HUES6 (cell line): ENCODE results near the gene JPH4.
A peak's percentile ranks its signal among the peaks of the same experiment; 100 is the strongest.

Experiments
- H3K27ac ChIP-seq: 2 replicates; pipeline ENCODE4 v1.7.0; 2013; ENCODE audit warnings: low read depth, mild to moderate bottlenecking, low read length, inconsistent platforms
- H3K27me3 ChIP-seq: 2 replicates; pipeline ENCODE4 v1.6.1; 2013; ENCODE audit warnings: low read length; ENCODE audit not compliant: control insufficient read depth, insufficient read depth
- H3K36me3 ChIP-seq: 2 replicates; pipeline ENCODE4 v1.6.1; 2013; ENCODE audit warnings: low read length; ENCODE audit not compliant: control insufficient read depth, insufficient read depth
- H3K4me1 ChIP-seq: 2 replicates; pipeline ENCODE4 v1.6.1; 2013; ENCODE audit warnings: low read length; ENCODE audit not compliant: control insufficient read depth, insufficient read depth
- H3K4me3 ChIP-seq: 2 replicates; pipeline ENCODE4 v1.5.1; 2013; ENCODE audit warnings: low read depth, low read length
- H3K9ac ChIP-seq: one replicate; pipeline ENCODE4 v1.6.1; 2013; ENCODE audit warnings: mild to moderate bottlenecking, low read length
- H3K9me3 ChIP-seq: 2 replicates; pipeline ENCODE4 v1.6.1; 2013; ENCODE audit warnings: low read depth, low read length; ENCODE audit not compliant: control insufficient read depth, insufficient read depth

JPH4 gene

GRCh38 chr14:23555533-23555881, 23.1 kb downstream of the JPH4 start:
- H3K36me3 ChIP-seq, result peaks cover 26% of the 10 kb centered on the region
- H3K4me3 ChIP-seq, result peak overlapping the region; percentile 86
- peak overlapping the region; percentile 92 for H3K9ac ChIP-seq
- H3K27me3 ChIP-seq, result no peaks in the 10 kb centered on the region; the same call in 1 of the 2 replicates
- no peaks in the 10 kb centered on the region for H3K9me3 ChIP-seq
- peak overlapping the region; percentile 95 for H3K27ac ChIP-seq
- H3K4me1 ChIP-seq, result peaks cover 18% of the 10 kb centered on the region

GRCh38 chr14:23551266-23552028, 27.1 kb downstream of the JPH4 start, which contains the start of gene ZFHX2:
Gene ZFHX2, minus strand, starts transcription at chr14:23551765. Its CDS starts 16,440 bp downstream, at chr14:23535325.
- Histone ChIP-seq H3K9ac (peak within 1 kb of the TSS; percentile 87), H3K4me3 (peak within 1 kb of the TSS; percentile 91), H3K4me1 (peaks cover 48% of the 10 kb centered on the region), H3K27ac (peak within 1 kb of the TSS; percentile 81; the same call in 1 of the 2 replicates), H3K9me3 (no peaks in the 10 kb centered on the region), H3K36me3 (no peaks in the 10 kb centered on the region), H3K27me3 (no peaks in the 10 kb centered on the region; the same call in 1 of the 2 replicates)

- Histone ChIP-seq H3K27me3 (no peaks in the 10 kb centered on the region; the same call in 1 of the 2 replicates), H3K4me1 (peaks cover 53% of the 10 kb centered on the region), H3K9me3 (no peaks in the 10 kb centered on the region), H3K36me3 (peaks cover 2% of the 10 kb centered on the region; the same call in 1 of the 2 replicates), H3K27ac (peak overlapping the region; percentile 81; the same call in 1 of the 2 replicates), H3K9ac (peak overlapping the region; percentile 87), H3K4me3 (peak overlapping the region; percentile 91)
These were observed 27.8 kb downstream of the JPH4 start for GRCh38 chr14:23550812-23551265.

GRCh38 chr14:23550131-23550811, 28.3 kb downstream of the JPH4 start:
- peaks cover 2% of the 10 kb centered on the region; the same call in 1 of the 2 replicates for H3K36me3 ChIP-seq
- H3K4me1 ChIP-seq, result peaks cover 57% of the 10 kb centered on the region
- H3K27ac ChIP-seq, result peak overlapping the region; percentile 81; the same call in 1 of the 2 replicates
- H3K27me3 ChIP-seq, result no peaks in the 10 kb centered on the region; the same call in 1 of the 2 replicates
- H3K9ac ChIP-seq, result peak overlapping the region; percentile 87
- H3K9me3 ChIP-seq, result no peaks in the 10 kb centered on the region
- peak overlapping the region; percentile 91 for H3K4me3 ChIP-seq

GRCh38 chr14:23548351-23549318, 30.0 kb downstream of the JPH4 start:
- Histone ChIP-seq H3K27me3 (no peaks in the 10 kb centered on the region; the same call in 1 of the 2 replicates), H3K9me3 (no peaks in the 10 kb centered on the region), H3K27ac (peak overlapping the region; percentile 24; the same call in 1 of the 2 replicates), H3K4me3 (peak overlapping the region; percentile 91), H3K9ac (peak overlapping the region; percentile 63), H3K36me3 (peaks cover 2% of the 10 kb centered on the region; the same call in 1 of the 2 replicates), H3K4me1 (peaks cover 68% of the 10 kb centered on the region)

GRCh38 chr14:23547924-23548323, 30.7 kb downstream of the JPH4 start:
- Histone ChIP-seq H3K4me3 (peak overlapping the region; percentile 91), H3K4me1 (peaks cover 71% of the 10 kb centered on the region), H3K9me3 (no peaks in the 10 kb centered on the region), H3K27me3 (no peaks in the 10 kb centered on the region; the same call in 1 of the 2 replicates), H3K27ac (peak overlapping the region; percentile 24; the same call in 1 of the 2 replicates), H3K36me3 (peaks cover 5% of the 10 kb centered on the region; the same call in 1 of the 2 replicates), H3K9ac (peak overlapping the region; percentile 63)

- no peak overlapping the region for H3K9ac ChIP-seq
- H3K27ac ChIP-seq, result no peak overlapping the region
- H3K4me1 ChIP-seq, result peaks cover 67% of the 10 kb centered on the region
- peaks cover 11% of the 10 kb centered on the region; the same call in 1 of the 2 replicates for H3K36me3 ChIP-seq
- no peaks in the 10 kb centered on the region for H3K9me3 ChIP-seq
- H3K27me3 ChIP-seq, result no peaks in the 10 kb centered on the region; the same call in 1 of the 2 replicates
- H3K4me3 ChIP-seq, result no peak overlapping the region
These were observed 32.0 kb downstream of the JPH4 start for GRCh38 chr14:23546450-23547035.

- H3K27me3 ChIP-seq, result no peaks in the 10 kb centered on the region; the same call in 1 of the 2 replicates
These were observed 32.7 kb downstream of the JPH4 start for GRCh38 chr14:23545740-23546365.

GRCh38 chr14:23544511-23545447, 33.8 kb downstream of the JPH4 start:
- Histone ChIP-seq H3K4me3 (peak overlapping the region; percentile 40), H3K27ac (peak overlapping the region; percentile 74), H3K9ac (peak overlapping the region; percentile 82), H3K36me3 (peaks cover 11% of the 10 kb centered on the region; the same call in 1 of the 2 replicates), H3K27me3 (no peaks in the 10 kb centered on the region), H3K4me1 (peaks cover 63% of the 10 kb centered on the region), H3K9me3 (no peaks in the 10 kb centered on the region)

More at GRCh38 chr14:23545740-23546365, 32.7 kb downstream of the JPH4 start:
- peak overlapping the region; percentile 82 for H3K9ac ChIP-seq
- H3K4me1 ChIP-seq, result peaks cover 67% of the 10 kb centered on the region
- peaks cover 11% of the 10 kb centered on the region; the same call in 1 of the 2 replicates for H3K36me3 ChIP-seq
- H3K9me3 ChIP-seq, result no peaks in the 10 kb centered on the region
- H3K4me3 ChIP-seq, result peak overlapping the region; percentile 40
- peak overlapping the region; percentile 74 for H3K27ac ChIP-seq
